Fibroblast of lung (primary cell): ENCODE measurements around the gene C16orf89.

ENCODE experiments used
- EZH2 ChIP-seq: IDR thresholded peaks from 2 replicates; pipeline ENCODE4 v1.5.1; 2012; ENCODE audit warnings: low read length, control low read depth, mild to moderate bottlenecking; ENCODE audit errors: missing control alignments
- TF ChIP-seq, protein P1 (sequence below), 2 donors: IDR thresholded peaks in 1 of 2; conservative IDR thresholded peaks in 1 of 2; 1 replicate in 1 of 2; 2 replicates in 1 of 2; pipeline ENCODE4 v1.5.1; 2011 to 2012; ENCODE audit warnings: low read length in 2 of 2, control low read depth in 1 of 2, inconsistent platforms in 1 of 2, low read depth in 1 of 2, mild to moderate bottlenecking in 1 of 2

GRCh38 chr16:5034167-5034523, 31.6 kb downstream of the C16orf89 start:
- TF ChIP-seq, protein P1, sequence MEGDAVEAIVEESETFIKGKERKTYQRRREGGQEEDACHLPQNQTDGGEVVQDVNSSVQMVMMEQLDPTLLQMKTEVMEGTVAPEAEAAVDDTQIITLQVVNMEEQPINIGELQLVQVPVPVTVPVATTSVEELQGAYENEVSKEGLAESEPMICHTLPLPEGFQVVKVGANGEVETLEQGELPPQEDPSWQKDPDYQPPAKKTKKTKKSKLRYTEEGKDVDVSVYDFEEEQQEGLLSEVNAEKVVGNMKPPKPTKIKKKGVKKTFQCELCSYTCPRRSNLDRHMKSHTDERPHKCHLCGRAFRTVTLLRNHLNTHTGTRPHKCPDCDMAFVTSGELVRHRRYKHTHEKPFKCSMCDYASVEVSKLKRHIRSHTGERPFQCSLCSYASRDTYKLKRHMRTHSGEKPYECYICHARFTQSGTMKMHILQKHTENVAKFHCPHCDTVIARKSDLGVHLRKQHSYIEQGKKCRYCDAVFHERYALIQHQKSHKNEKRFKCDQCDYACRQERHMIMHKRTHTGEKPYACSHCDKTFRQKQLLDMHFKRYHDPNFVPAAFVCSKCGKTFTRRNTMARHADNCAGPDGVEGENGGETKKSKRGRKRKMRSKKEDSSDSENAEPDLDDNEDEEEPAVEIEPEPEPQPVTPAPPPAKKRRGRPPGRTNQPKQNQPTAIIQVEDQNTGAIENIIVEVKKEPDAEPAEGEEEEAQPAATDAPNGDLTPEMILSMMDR (conservative IDR thresholded peaks at IDR 0.05 in 1 of 2, IDR thresholded peaks at IDR 0.05 in 1 of 2; ENCODE audit: low read depth in 1 of 2, low read length in 2 of 2) = no peak
- TF ChIP-seq EZH2 = no peak
